WTC11 (cell line): Measurements from ENCODE around the gene LIMD2. TPM values are rescaled to one million over a fixed set of nuclear protein-coding genes. Genes with fewer than 3 reads are reported as not detected.

Experiments
- ATAC-seq: fragments of 200-7000 bp; cut with Tn5 transposase; 2 replicates; pipeline ENCODE4 v1.10.0; 2021; ENCODE audit warnings: mild to moderate bottlenecking, moderate library complexity
- CTCF ChIA-PET: fragments of 300-600 bp; sonication (Branson Sonifier 250); formaldehyde crosslinking; loops from one replicate; lab custom pipeline; 2021; ENCODE audit warnings: antibody characterized with exemption; lab: Charles Lee
- POLR2A ChIA-PET: fragments of 350-600 bp; sonication (Branson Sonifier 250); formaldehyde crosslinking; loops from one replicate; lab custom pipeline; 2021; ENCODE audit warnings: antibody characterized with exemption; lab: Charles Lee
- DNase-seq: peaks from one replicate; pipeline ENCODE4 v3.0.0; 2021; ENCODE audit warnings: low spot score
- H3K27ac Mint-ChIP-seq: 2 replicates; pipeline ENCODE4 v1.8.0; 2021; ENCODE audit warnings: mixed read lengths
- H3K27me3 Mint-ChIP-seq: 2 replicates; pipeline ENCODE4 v1.8.0; 2021; ENCODE audit warnings: low read depth, mild to moderate bottlenecking, moderate library complexity, mixed read lengths
- H3K36me3 Mint-ChIP-seq: 2 replicates; pipeline ENCODE4 v1.8.0; 2021; ENCODE audit warnings: mixed read lengths
- H3K4me1 Mint-ChIP-seq: 2 replicates; pipeline ENCODE4 v1.8.0; 2022; ENCODE audit warnings: mixed read lengths
- H3K4me3 Mint-ChIP-seq: 2 replicates; pipeline ENCODE4 v1.8.0; 2021; ENCODE audit warnings: mild to moderate bottlenecking, moderate library complexity, mixed read lengths
- H3K9me3 Mint-ChIP-seq: 2 replicates; pipeline ENCODE4 v1.8.0; 2021; ENCODE audit warnings: mixed read lengths
- CDX4 ChIP-seq: fragments of 250-450 bp; sonication (Bioruptor Pico); IDR thresholded peaks from 2 replicates; pipeline ENCODE4 v1.9.0; 2021; ENCODE audit warnings: moderate library complexity, mild to moderate bottlenecking, inconsistent platforms, borderline replicate concordance
- CREM ChIP-seq: sonication (generic); formaldehyde crosslinking; IDR thresholded peaks from 2 replicates; pipeline ENCODE4 v1.8.1; 2022; ENCODE audit warnings: mild to moderate bottlenecking, missing genetic modification reagents, moderate library complexity
- E2F4 ChIP-seq: sonication (generic); formaldehyde crosslinking; IDR thresholded peaks from 2 replicates; pipeline ENCODE4 v1.8.1; 2022; ENCODE audit warnings: low read depth, mild to moderate bottlenecking, moderate library complexity, missing genetic modification reagents, borderline replicate concordance
- E2F5 ChIP-seq: sonication (generic); formaldehyde crosslinking; IDR thresholded peaks from 2 replicates; pipeline ENCODE4 v1.8.1; 2022; ENCODE audit warnings: mild to moderate bottlenecking, moderate library complexity, missing genetic modification reagents
- FOXK1 ChIP-seq: sonication (generic); formaldehyde crosslinking; IDR thresholded peaks from 2 replicates; pipeline ENCODE4 v1.8.0; 2022; ENCODE audit warnings: mild to moderate bottlenecking, moderate library complexity, missing genetic modification reagents
- GABPB1 ChIP-seq: sonication (generic); formaldehyde crosslinking; IDR thresholded peaks from 2 replicates; pipeline ENCODE4 v1.8.1; 2023; ENCODE audit warnings: mild to moderate bottlenecking, missing genetic modification reagents
- MXD4 ChIP-seq: fragments of 250-450 bp; sonication (Bioruptor Pico); IDR thresholded peaks from 2 replicates; pipeline ENCODE4 v1.8.0; 2021; ENCODE audit warnings: mild to moderate bottlenecking, moderate library complexity, borderline replicate concordance
- NFATC4 ChIP-seq: fragments of 250-450 bp; sonication (Bioruptor Pico); IDR thresholded peaks from 2 replicates; pipeline ENCODE4 v1.9.0; 2021; ENCODE audit warnings: mild to moderate bottlenecking
- NR1H2 ChIP-seq: sonication (generic); formaldehyde crosslinking; IDR thresholded peaks from 2 replicates; pipeline ENCODE4 v1.9.0; 2021; ENCODE audit warnings: mild to moderate bottlenecking, moderate library complexity, missing genetic modification reagents
- NR2C2 ChIP-seq: sonication (generic); formaldehyde crosslinking; IDR thresholded peaks from 2 replicates; pipeline ENCODE4 v1.8.0; 2022; ENCODE audit warnings: mild to moderate bottlenecking, missing genetic modification reagents
- PRDM15 ChIP-seq: sonication (generic); formaldehyde crosslinking; IDR thresholded peaks from 2 replicates; pipeline ENCODE4 v1.8.0; 2022; ENCODE audit warnings: missing genetic modification reagents
- SP1 ChIP-seq: sonication (generic); formaldehyde crosslinking; conservative IDR thresholded peaks from 2 replicates; pipeline ENCODE4 v1.8.1; 2022; ENCODE audit warnings: missing genetic modification reagents
- TCF7 ChIP-seq: sonication (generic); formaldehyde crosslinking; IDR thresholded peaks from 2 replicates; pipeline ENCODE4 v1.8.0; 2022; ENCODE audit warnings: mild to moderate bottlenecking, low read depth, missing genetic modification reagents, moderate library complexity
- TEAD4 ChIP-seq: sonication (generic); formaldehyde crosslinking; IDR thresholded peaks from 2 replicates; pipeline ENCODE4 v1.8.0; 2022; ENCODE audit warnings: mild to moderate bottlenecking, missing genetic modification reagents
- ZNF121 ChIP-seq: sonication (generic); formaldehyde crosslinking; IDR thresholded peaks from 2 replicates; pipeline ENCODE4 v1.8.0; 2023; ENCODE audit warnings: missing genetic modification reagents
- ZNF423 ChIP-seq: fragments of 250-450 bp; sonication (Bioruptor Pico); IDR thresholded peaks from 2 replicates; pipeline ENCODE4 v2.1.2; 2022; ENCODE audit warnings: mild to moderate bottlenecking, moderate library complexity
- ZNF532 ChIP-seq: fragments of 250-450 bp; sonication (Bioruptor Pico); IDR thresholded peaks from 2 replicates; pipeline ENCODE4 v1.9.0; 2021; ENCODE audit warnings: mild to moderate bottlenecking, borderline replicate concordance
- total RNA-seq: library from RNA; stranded (reverse); gene quantifications from 3 replicates; pipeline ENCODE4 v1.2.3, GENCODE V29; 2021
- TF ChIP-seq, protein P1 (sequence below): sonication (generic); formaldehyde crosslinking; IDR thresholded peaks from 2 replicates; pipeline ENCODE4 v1.8.0; 2023; ENCODE audit warnings: mild to moderate bottlenecking, missing genetic modification reagents
- TF ChIP-seq, protein P2 (sequence below): fragments of 250-450 bp; sonication (Bioruptor Pico); conservative IDR thresholded peaks from 2 replicates; pipeline ENCODE4 v1.9.0; 2021; ENCODE audit warnings: mild to moderate bottlenecking

Gene LIMD2
- total RNA-seq, 1 experiment from 2014 or later, result 91.8 TPM

DNA sequence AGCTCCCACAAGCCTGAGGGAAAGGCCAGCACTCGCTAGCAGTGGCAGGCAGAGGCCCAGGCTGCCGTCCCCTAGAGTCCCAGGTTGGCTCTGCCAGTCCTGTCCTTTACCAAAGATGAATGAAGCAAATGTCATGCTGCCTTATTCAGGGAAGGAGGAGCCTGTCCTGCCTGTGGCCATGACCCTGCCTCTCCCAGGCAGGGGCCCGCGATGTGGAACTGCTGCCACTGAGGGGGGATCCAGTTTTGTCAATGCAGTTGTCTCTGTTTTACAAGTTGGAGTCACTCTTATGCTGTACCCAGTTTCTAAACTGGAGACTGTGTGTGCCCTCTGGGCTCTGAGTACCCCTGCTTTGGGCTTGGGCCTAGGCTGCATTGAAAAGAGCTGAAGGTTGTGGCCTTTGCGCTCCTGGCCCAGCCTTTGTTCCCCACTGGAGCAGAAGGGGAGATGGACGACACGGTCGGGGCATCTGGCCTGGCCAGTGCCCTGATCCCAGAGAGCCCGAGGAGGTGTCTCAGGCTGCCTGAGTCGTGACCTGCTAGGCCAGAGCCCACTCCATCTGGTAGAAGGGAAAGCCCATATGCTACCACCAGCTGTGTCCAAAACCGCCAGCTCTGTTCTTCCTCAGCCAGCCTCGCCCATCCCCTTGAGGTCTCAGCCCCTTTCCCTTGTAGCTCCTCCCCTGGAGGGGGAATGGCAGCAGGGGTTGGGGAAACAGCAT, 5.5 kb downstream of the LIMD2 start (continued):
- TF ChIP-seq ZNF532 (CRISPR knock-in tag) (no peak), MXD4 (CRISPR knock-in tag) (no peak), NR2C2 (no peak), GABPB1 (CRISPR knock-in tag) (no peak), ZNF423 (no peak), TEAD4 (CRISPR knock-in tag) (no peak), E2F4 (CRISPR knock-in tag) (no peak), SP1 (CRISPR knock-in tag) (no peak), ZNF121 (CRISPR knock-in tag) (no peak), CDX4 (CRISPR knock-in tag) (no peak), CREM (CRISPR knock-in tag) (no peak)
- TF ChIP-seq, protein P1, sequence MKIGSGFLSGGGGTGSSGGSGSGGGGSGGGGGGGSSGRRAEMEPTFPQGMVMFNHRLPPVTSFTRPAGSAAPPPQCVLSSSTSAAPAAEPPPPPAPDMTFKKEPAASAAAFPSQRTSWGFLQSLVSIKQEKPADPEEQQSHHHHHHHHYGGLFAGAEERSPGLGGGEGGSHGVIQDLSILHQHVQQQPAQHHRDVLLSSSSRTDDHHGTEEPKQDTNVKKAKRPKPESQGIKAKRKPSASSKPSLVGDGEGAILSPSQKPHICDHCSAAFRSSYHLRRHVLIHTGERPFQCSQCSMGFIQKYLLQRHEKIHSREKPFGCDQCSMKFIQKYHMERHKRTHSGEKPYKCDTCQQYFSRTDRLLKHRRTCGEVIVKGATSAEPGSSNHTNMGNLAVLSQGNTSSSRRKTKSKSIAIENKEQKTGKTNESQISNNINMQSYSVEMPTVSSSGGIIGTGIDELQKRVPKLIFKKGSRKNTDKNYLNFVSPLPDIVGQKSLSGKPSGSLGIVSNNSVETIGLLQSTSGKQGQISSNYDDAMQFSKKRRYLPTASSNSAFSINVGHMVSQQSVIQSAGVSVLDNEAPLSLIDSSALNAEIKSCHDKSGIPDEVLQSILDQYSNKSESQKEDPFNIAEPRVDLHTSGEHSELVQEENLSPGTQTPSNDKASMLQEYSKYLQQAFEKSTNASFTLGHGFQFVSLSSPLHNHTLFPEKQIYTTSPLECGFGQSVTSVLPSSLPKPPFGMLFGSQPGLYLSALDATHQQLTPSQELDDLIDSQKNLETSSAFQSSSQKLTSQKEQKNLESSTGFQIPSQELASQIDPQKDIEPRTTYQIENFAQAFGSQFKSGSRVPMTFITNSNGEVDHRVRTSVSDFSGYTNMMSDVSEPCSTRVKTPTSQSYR, result no peak

DNA sequence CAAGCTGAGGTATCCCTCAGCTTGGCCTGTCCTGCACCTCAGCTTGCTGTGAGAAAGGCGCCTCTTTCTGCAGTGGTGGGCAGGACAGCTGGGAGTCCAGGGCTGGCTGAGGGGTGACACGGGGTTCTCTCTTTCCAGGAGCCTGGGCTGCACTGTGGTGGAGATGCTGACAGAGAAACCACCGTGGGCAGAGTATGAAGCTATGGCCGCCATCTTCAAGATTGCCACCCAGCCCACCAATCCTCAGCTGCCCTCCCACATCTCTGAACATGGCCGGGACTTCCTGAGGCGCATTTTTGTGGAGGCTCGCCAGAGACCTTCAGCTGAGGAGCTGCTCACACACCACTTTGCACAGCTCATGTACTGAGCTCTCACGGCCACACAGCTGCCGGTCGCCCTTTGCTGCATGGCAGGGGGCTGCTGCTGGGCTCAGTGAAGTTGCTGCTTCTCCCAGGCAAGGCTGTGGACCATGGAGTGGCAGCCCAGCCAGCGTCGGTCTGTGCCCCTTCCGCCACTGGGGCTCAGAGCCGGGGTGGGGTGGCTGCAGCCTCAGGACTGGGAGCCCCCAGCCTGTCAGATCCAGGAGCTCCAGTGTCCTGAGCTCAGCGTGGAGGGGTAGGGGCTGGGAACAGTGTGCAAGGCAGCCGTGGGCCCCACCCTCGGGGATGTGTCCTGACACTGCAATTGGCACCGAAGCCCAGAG, 6.4 kb downstream of the LIMD2 start:
- POLR2A ChIA-PET, result no interaction called here
- H3K27ac Mint-ChIP-seq, result no peak overlapping the region
- H3K4me3 Mint-ChIP-seq, result no peak overlapping the region
- H3K9me3 Mint-ChIP-seq, result no peaks in the 10 kb centered on the region
- peaks cover 33% of the 10 kb centered on the region for H3K4me1 Mint-ChIP-seq
- CTCF ChIA-PET, result interaction anchor here (0.7 to 3.3 kb wide), 7 partner anchors 14 to 268 kb away, joined by 3 to 22 read pairs (median 7); partner anchors contain the start of gene MAP3K3
- peaks cover 15% of the 10 kb centered on the region; the same call in 1 of the 2 replicates for H3K36me3 Mint-ChIP-seq
- ATAC-seq (no peak), DNase-seq (no peak)
- H3K27me3 Mint-ChIP-seq, result no peaks in the 10 kb centered on the region
- TF ChIP-seq NFATC4 (no peak), TCF7 (no peak), FOXK1 (no peak), PRDM15 (CRISPR knock-in tag) (no peak), NR1H2 (CRISPR knock-in tag) (no peak), E2F5 (CRISPR knock-in tag) (no peak)
- TF ChIP-seq, protein P2, sequence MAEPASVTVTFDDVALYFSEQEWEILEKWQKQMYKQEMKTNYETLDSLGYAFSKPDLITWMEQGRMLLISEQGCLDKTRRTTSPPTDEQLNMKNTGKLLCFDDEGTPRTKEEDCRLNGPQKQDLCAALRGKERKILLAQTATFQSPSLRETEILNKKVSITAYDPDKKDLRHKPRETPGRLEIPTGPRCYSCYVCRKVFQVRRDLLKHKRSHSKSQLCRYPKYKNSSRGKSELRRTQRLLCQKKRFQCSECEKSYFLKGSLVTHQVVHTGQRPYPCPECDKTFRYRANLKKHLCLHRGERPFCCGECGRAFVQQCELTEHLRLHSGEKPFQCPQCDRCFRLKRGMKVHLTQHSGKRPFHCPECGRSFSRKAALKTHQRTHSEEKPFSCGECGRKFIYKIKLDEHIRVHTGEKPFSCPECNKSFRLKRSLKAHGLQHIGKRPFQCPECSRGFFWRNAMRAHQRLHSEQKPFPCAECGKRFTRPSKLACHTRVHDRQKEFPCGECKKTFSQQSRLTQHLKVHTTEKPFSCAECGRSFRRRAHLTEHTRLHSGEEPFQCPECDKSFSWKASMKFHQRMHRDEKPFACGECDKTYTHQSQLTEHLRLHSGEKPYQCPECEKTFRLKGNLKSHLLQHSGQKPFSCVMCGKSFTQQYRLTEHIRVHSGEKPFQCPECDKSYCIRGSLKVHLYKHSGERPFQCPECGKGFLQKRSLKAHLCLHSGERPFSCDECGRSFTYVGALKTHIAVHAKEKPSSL (CRISPR knock-in tag), result no peak
